ENCODE results near the gene MSX1. TPM values are rescaled to one million over a fixed set of nuclear protein-coding genes. Genes with fewer than 3 reads are reported as not detected.

Gene MSX1
- polyA plus RNA-seq, 1 donor from 2014 or later, result 2.8 TPM

GRCh38 chr4:4825431-4825830 is 34.0 kb upstream of the MSX1 start:
- Histone ChIP-seq H4K20me1 (ENCODE audit: insufficient read depth) (no peaks in the 10 kb centered on the region), H3F3A (ENCODE audit: insufficient read depth, low read length, poor library complexity, severe bottlenecking) (no peaks in the 10 kb centered on the region), H3K9me2 (ENCODE audit: insufficient read depth, low read length) (no peaks in the 10 kb centered on the region), H3K4me3 (ENCODE audit: low read length) (no peak overlapping the region), H3K36me3 (ENCODE audit: insufficient read depth, low read length) (no peaks in the 10 kb centered on the region), H3K79me2 (replicated peaks; ENCODE audit: insufficient read depth, low read length) (no peaks in the 10 kb centered on the region), H3K9me3 (ENCODE audit: low read length) (no peaks in the 10 kb centered on the region), H3K4me2 (ENCODE audit: low read length) (no peak overlapping the region), H3K9ac (ENCODE audit: low read length) (no peak overlapping the region), H2AFZ (ENCODE audit: low read depth, low read length) (no peak overlapping the region), H3K27me3 (ENCODE audit: insufficient read depth, low read depth, low read length) (no peaks in the 10 kb centered on the region), H3K27ac (ENCODE audit: low read length) (no peak overlapping the region)
- TF ChIP-seq RAD21 (conservative IDR thresholded peaks at IDR 0.05) (no peak), TAF1 (IDR thresholded peaks at IDR 0.05; ENCODE audit: low read depth) (no peak), POLR2AphosphoS5 (IDR thresholded peaks at IDR 0.05) (no peak), SMC3 (conservative IDR thresholded peaks at IDR 0.05; ENCODE audit: poor library complexity) (no peak), MXI1 (conservative IDR thresholded peaks at IDR 0.05; ENCODE audit: poor library complexity, severe bottlenecking) (no peak), EZH2 (IDR thresholded peaks at IDR 0.05; ENCODE audit: borderline replicate concordance, insufficient read depth, low read length, poor library complexity, severe bottlenecking) (no peak), EP300 (conservative IDR thresholded peaks at IDR 0.05; ENCODE audit: poor library complexity, severe bottlenecking) (no peak), CTCF (IDR thresholded peaks at IDR 0.05; ENCODE audit: poor library complexity, severe bottlenecking) (no peak)
- TF ChIP-seq, protein P1, sequence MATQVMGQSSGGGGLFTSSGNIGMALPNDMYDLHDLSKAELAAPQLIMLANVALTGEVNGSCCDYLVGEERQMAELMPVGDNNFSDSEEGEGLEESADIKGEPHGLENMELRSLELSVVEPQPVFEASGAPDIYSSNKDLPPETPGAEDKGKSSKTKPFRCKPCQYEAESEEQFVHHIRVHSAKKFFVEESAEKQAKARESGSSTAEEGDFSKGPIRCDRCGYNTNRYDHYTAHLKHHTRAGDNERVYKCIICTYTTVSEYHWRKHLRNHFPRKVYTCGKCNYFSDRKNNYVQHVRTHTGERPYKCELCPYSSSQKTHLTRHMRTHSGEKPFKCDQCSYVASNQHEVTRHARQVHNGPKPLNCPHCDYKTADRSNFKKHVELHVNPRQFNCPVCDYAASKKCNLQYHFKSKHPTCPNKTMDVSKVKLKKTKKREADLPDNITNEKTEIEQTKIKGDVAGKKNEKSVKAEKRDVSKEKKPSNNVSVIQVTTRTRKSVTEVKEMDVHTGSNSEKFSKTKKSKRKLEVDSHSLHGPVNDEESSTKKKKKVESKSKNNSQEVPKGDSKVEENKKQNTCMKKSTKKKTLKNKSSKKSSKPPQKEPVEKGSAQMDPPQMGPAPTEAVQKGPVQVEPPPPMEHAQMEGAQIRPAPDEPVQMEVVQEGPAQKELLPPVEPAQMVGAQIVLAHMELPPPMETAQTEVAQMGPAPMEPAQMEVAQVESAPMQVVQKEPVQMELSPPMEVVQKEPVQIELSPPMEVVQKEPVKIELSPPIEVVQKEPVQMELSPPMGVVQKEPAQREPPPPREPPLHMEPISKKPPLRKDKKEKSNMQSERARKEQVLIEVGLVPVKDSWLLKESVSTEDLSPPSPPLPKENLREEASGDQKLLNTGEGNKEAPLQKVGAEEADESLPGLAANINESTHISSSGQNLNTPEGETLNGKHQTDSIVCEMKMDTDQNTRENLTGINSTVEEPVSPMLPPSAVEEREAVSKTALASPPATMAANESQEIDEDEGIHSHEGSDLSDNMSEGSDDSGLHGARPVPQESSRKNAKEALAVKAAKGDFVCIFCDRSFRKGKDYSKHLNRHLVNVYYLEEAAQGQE (IDR thresholded peaks at IDR 0.05; ENCODE audit: borderline replicate concordance), result no peak

DNA sequence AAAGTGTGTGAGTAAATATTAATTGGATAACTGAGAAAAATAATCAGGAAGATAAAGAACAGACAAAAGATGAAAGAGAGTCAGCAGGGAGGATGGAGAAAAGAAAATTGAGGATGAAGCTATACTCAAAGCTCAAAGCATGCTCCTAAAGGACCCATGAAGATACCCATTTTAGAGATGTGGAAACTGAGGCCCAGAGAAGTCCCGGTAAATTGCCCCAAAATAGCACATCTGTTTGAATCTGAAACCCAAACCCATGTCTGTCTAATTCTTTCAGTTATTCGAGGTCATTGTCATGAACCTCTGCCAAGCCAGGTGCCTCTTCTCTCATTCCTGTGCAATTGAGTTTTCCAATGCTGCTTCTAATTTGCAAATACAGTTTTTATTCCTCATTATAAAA is 29.6 kb upstream of the MSX1 start:
- Histone ChIP-seq H3K9me2 (ENCODE audit: insufficient read depth, low read length) (no peaks in the 10 kb centered on the region), H3K36me3 (ENCODE audit: insufficient read depth, low read length) (no peaks in the 10 kb centered on the region), H3K27me3 (ENCODE audit: insufficient read depth, low read depth, low read length) (no peaks in the 10 kb centered on the region), H3K4me2 (ENCODE audit: low read length) (no peak overlapping the region), H3F3A (ENCODE audit: insufficient read depth, low read length, poor library complexity, severe bottlenecking) (no peaks in the 10 kb centered on the region), H3K79me2 (replicated peaks; ENCODE audit: insufficient read depth, low read length) (no peaks in the 10 kb centered on the region), H2AFZ (ENCODE audit: low read depth, low read length) (no peak overlapping the region), H3K4me3 (ENCODE audit: low read length) (no peak overlapping the region), H3K27ac (ENCODE audit: low read length) (no peak overlapping the region), H3K9ac (ENCODE audit: low read length) (no peak overlapping the region), H3K9me3 (ENCODE audit: low read length) (no peaks in the 10 kb centered on the region), H4K20me1 (ENCODE audit: insufficient read depth) (no peaks in the 10 kb centered on the region)
- TF ChIP-seq RAD21 (conservative IDR thresholded peaks at IDR 0.05), result no peak
- no peak for TF ChIP-seq CTCF (IDR thresholded peaks at IDR 0.05; ENCODE audit: poor library complexity, severe bottlenecking)
- TF ChIP-seq, protein P1 (IDR thresholded peaks at IDR 0.05; ENCODE audit: borderline replicate concordance), result no peak
- no peak for TF ChIP-seq MXI1 (conservative IDR thresholded peaks at IDR 0.05; ENCODE audit: poor library complexity, severe bottlenecking)
- no peak for TF ChIP-seq POLR2AphosphoS5 (IDR thresholded peaks at IDR 0.05)
- TF ChIP-seq EP300 (conservative IDR thresholded peaks at IDR 0.05; ENCODE audit: poor library complexity, severe bottlenecking), result no peak
- TF ChIP-seq TAF1 (IDR thresholded peaks at IDR 0.05; ENCODE audit: low read depth), result no peak
- no peak for TF ChIP-seq SMC3 (conservative IDR thresholded peaks at IDR 0.05; ENCODE audit: poor library complexity)
- TF ChIP-seq EZH2 (IDR thresholded peaks at IDR 0.05; ENCODE audit: borderline replicate concordance, insufficient read depth, low read length, poor library complexity, severe bottlenecking), result no peak
